ENCODE measurements around the gene CDH10. TPM values are rescaled to one million over a fixed set of nuclear protein-coding genes. Genes with fewer than 3 reads are reported as not detected.
A peak's percentile ranks its signal among the peaks of the same experiment; 100 is the strongest.

Gene CDH10
- total RNA-seq, 2 experiments from 2014 or later = not detected

- Histone ChIP-seq H3K4me3 (ENCODE audit: low read depth, low read length, poor library complexity, severe bottlenecking) (no peak overlapping the region), H3K4me2 (ENCODE audit: low read length) (no peak overlapping the region), H4K20me1 (ENCODE audit: insufficient read depth, low read length) (no peaks in the 10 kb centered on the region), H2AFZ (ENCODE audit: low read length) (no peak overlapping the region), H3K79me2 (ENCODE audit: insufficient read depth, low read depth, low read length) (no peaks in the 10 kb centered on the region), H3K9me3 (ENCODE audit: low read length) (no peaks in the 10 kb centered on the region), H3K4me1 (ENCODE audit: insufficient read depth, low read length, poor library complexity, severe bottlenecking) (no peaks in the 10 kb centered on the region), H3K27ac (ENCODE audit: low read depth, low read length, poor library complexity, severe bottlenecking) (no peak overlapping the region), H3K9me2 (ENCODE audit: insufficient read depth, low read length) (no peaks in the 10 kb centered on the region), H3K36me3 (ENCODE audit: insufficient read depth, low read length) (no peaks in the 10 kb centered on the region)
- intact Hi-C loops (cut with micrococcal nuclease; ENCODE audit: unreplicated experiment) = no loop called here
- POLR2A ChIA-PET = no interaction called here
- CTCF ChIA-PET (ENCODE audit: unreplicated experiment) = no interaction called here
- no TSS peak for BruUV-seq (replicated peaks)
- TF ChIP-seq, protein P1, sequence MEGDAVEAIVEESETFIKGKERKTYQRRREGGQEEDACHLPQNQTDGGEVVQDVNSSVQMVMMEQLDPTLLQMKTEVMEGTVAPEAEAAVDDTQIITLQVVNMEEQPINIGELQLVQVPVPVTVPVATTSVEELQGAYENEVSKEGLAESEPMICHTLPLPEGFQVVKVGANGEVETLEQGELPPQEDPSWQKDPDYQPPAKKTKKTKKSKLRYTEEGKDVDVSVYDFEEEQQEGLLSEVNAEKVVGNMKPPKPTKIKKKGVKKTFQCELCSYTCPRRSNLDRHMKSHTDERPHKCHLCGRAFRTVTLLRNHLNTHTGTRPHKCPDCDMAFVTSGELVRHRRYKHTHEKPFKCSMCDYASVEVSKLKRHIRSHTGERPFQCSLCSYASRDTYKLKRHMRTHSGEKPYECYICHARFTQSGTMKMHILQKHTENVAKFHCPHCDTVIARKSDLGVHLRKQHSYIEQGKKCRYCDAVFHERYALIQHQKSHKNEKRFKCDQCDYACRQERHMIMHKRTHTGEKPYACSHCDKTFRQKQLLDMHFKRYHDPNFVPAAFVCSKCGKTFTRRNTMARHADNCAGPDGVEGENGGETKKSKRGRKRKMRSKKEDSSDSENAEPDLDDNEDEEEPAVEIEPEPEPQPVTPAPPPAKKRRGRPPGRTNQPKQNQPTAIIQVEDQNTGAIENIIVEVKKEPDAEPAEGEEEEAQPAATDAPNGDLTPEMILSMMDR (conservative IDR thresholded peaks at IDR 0.05; ENCODE audit: low read length) = peak; percentile 86
- TF ChIP-seq EZH2phosphoT487 (IDR thresholded peaks at IDR 0.05; ENCODE audit: borderline replicate concordance, low read depth, low read length) = no peak
- peak; percentile 47 for DNase-seq (ENCODE audit: low spot score)
These were observed 11.0 kb downstream of the CDH10 start for GRCh38 chr5:24633715-24634325.

GRCh38 chr5:24632353-24632752 is 12.4 kb downstream of the CDH10 start:
- Histone ChIP-seq H3K36me3 (ENCODE audit: insufficient read depth, low read length) (no peaks in the 10 kb centered on the region), H3K4me2 (ENCODE audit: low read length) (no peak overlapping the region), H4K20me1 (ENCODE audit: insufficient read depth, low read length) (no peaks in the 10 kb centered on the region), H3K9me3 (ENCODE audit: low read length) (no peaks in the 10 kb centered on the region), H3K4me3 (ENCODE audit: low read depth, low read length, poor library complexity, severe bottlenecking) (no peak overlapping the region), H3K4me1 (ENCODE audit: insufficient read depth, low read length, poor library complexity, severe bottlenecking) (no peaks in the 10 kb centered on the region), H3K27ac (ENCODE audit: low read depth, low read length, poor library complexity, severe bottlenecking) (no peak overlapping the region), H2AFZ (ENCODE audit: low read length) (no peak overlapping the region), H3K9me2 (ENCODE audit: insufficient read depth, low read length) (no peaks in the 10 kb centered on the region), H3K79me2 (ENCODE audit: insufficient read depth, low read depth, low read length) (no peaks in the 10 kb centered on the region)
- TF ChIP-seq EZH2phosphoT487 (IDR thresholded peaks at IDR 0.05; ENCODE audit: borderline replicate concordance, low read depth, low read length) = no peak
- TF ChIP-seq, protein P1 (conservative IDR thresholded peaks at IDR 0.05; ENCODE audit: low read length) = no peak
- no TSS peak for BruUV-seq (replicated peaks)
- ChIA-PET POLR2A (no interaction called here), CTCF (ENCODE audit: unreplicated experiment) (no interaction called here)
- DNase-seq (ENCODE audit: low spot score) = no peak
- intact Hi-C loops (cut with micrococcal nuclease; ENCODE audit: unreplicated experiment) = no loop called here

DNA sequence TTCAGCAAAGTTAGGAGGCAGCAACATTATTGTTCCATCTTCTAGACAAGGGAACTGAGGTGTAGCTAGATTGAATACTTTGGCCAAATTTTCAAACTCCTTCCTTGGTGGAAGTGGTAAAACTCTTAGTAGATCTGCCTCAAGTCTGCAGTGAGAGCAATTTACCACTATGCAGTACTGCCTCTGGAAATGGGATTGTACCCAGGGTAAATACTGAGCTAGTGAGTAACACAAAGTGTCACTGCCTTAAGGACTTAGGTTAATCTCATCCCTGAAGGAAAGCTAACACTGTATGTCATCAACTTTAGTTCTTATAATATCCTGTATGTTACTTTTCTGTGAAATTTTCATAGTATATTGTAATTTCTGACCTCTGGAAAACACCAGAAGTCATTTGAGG is 13.9 kb downstream of the CDH10 start:
- Histone ChIP-seq H3K27ac (ENCODE audit: low read depth, low read length, poor library complexity, severe bottlenecking) (no peak overlapping the region), H3K9me3 (ENCODE audit: low read length) (no peaks in the 10 kb centered on the region), H3K9me2 (ENCODE audit: insufficient read depth, low read length) (no peaks in the 10 kb centered on the region), H4K20me1 (ENCODE audit: insufficient read depth, low read length) (no peaks in the 10 kb centered on the region), H3K4me3 (ENCODE audit: low read depth, low read length, poor library complexity, severe bottlenecking) (no peak overlapping the region), H3K36me3 (ENCODE audit: insufficient read depth, low read length) (no peaks in the 10 kb centered on the region), H2AFZ (ENCODE audit: low read length) (no peak overlapping the region), H3K79me2 (ENCODE audit: insufficient read depth, low read depth, low read length) (no peaks in the 10 kb centered on the region), H3K4me2 (ENCODE audit: low read length) (no peak overlapping the region), H3K4me1 (ENCODE audit: insufficient read depth, low read length, poor library complexity, severe bottlenecking) (no peaks in the 10 kb centered on the region)
- POLR2A ChIA-PET = no interaction called here
- CTCF ChIA-PET (ENCODE audit: unreplicated experiment) = no interaction called here
- BruUV-seq (replicated peaks) = no TSS peak
- intact Hi-C loops (cut with micrococcal nuclease; ENCODE audit: unreplicated experiment) = no loop called here
- DNase-seq (ENCODE audit: low spot score) = no peak
- TF ChIP-seq EZH2phosphoT487 (IDR thresholded peaks at IDR 0.05; ENCODE audit: borderline replicate concordance, low read depth, low read length) = no peak
- TF ChIP-seq, protein P1 (conservative IDR thresholded peaks at IDR 0.05; ENCODE audit: low read length) = no peak
